Measurements from ENCODE around the gene FABP7. TPM values are rescaled to one million over a fixed set of nuclear protein-coding genes. Genes with fewer than 3 reads are reported as not detected.

The FABP7 gene
- total and polyA plus RNA-seq, 2 of the 13 experiments (the other 11 are each of a cell fraction or from before 2014, with no cell fraction given) = not detected

DNA sequence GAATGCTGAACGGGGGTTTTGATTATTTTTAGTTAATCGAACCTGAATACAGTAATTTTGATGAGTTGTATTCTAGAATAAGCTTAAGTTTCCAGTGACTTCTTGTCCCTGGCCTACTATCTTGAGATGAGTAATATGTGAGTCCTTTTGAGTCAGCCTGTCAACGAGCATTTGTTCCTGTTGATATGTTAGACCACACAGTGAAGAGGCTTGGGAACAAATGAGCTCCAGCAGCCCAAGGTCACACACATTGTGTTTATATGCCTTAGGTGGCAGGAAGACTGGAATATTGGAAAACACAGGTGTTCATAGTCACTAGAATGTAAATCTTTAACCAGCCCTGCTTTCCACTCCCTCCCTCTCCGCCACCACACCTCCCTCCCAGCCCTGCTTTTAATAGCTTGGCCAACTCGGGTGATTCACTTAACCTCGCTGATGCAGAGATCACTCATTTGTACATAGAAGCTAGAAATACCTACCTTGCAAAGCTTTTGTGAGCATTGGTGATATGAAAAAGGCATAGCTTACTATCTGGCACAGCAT lies 18.7 kb downstream of the FABP7 start (continued):
- TF ChIP-seq MYNN (CRISPR knock-in tag; IDR thresholded peaks at IDR 0.05; ENCODE audit: low read depth) (no peak), PHF5A (CRISPR knock-in tag; IDR thresholded peaks at IDR 0.05; ENCODE audit: low read depth, unreplicated experiment) (peak; percentile 76), FLYWCH1 (CRISPR knock-in tag; IDR thresholded peaks at IDR 0.05) (no peak), ZNF552 (CRISPR knock-in tag; IDR thresholded peaks at IDR 0.05; ENCODE audit: borderline replicate concordance) (no peak), SRSF1 (optimal IDR thresholded peaks at IDR 0.05; ENCODE audit: low read depth, low read length) (no peak), ZSCAN21 (CRISPR knock-in tag; IDR thresholded peaks at IDR 0.05; ENCODE audit: borderline replicate concordance) (peak; percentile 69; the same call in 1 of the 2 replicates), ZNF550 (CRISPR knock-in tag; IDR thresholded peaks at IDR 0.05; ENCODE audit: borderline replicate concordance) (no peak), ZNF230 (CRISPR knock-in tag; IDR thresholded peaks at IDR 0.05) (no peak), CBX2 (IDR thresholded peaks at IDR 0.05; ENCODE audit: low read depth, low read length) (no peak), CBX2 (CRISPR knock-in tag; IDR thresholded peaks at IDR 0.05; ENCODE audit: low read depth) (no peak), ZNF546 (CRISPR knock-in tag; conservative IDR thresholded peaks at IDR 0.05) (no peak), SNRNP70 (IDR thresholded peaks at IDR 0.05; ENCODE audit: low read depth, low read length) (no peak), ZFYVE20 (CRISPR knock-in tag; IDR thresholded peaks at IDR 0.05; ENCODE audit: borderline replicate concordance, low read depth) (no peak), ZNF296 (CRISPR knock-in tag; conservative IDR thresholded peaks at IDR 0.05) (no peak), TAF1 (CRISPR knock-in tag; IDR thresholded peaks at IDR 0.05) (no peak), ZMYM3 (CRISPR knock-in tag; IDR thresholded peaks at IDR 0.05) (peak; percentile 59; the same call in 1 of the 2 replicates), IKZF4 (CRISPR knock-in tag; IDR thresholded peaks at IDR 0.05; ENCODE audit: borderline replicate concordance, low read depth, not compliant biosample characterization) (no peak), HMG20B (CRISPR knock-in tag; conservative IDR thresholded peaks at IDR 0.05) (no peak), ZNF672 (CRISPR knock-in tag; IDR thresholded peaks at IDR 0.05) (no peak)
- TF ChIP-seq, protein P1, sequence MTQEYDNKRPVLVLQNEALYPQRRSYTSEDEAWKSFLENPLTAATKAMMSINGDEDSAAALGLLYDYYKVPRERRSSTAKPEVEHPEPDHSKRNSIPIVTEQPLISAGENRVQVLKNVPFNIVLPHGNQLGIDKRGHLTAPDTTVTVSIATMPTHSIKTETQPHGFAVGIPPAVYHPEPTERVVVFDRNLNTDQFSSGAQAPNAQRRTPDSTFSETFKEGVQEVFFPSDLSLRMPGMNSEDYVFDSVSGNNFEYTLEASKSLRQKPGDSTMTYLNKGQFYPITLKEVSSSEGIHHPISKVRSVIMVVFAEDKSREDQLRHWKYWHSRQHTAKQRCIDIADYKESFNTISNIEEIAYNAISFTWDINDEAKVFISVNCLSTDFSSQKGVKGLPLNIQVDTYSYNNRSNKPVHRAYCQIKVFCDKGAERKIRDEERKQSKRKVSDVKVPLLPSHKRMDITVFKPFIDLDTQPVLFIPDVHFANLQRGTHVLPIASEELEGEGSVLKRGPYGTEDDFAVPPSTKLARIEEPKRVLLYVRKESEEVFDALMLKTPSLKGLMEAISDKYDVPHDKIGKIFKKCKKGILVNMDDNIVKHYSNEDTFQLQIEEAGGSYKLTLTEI (CRISPR knock-in tag; conservative IDR thresholded peaks at IDR 0.05) = no peak
- TF ChIP-seq, protein P2, sequence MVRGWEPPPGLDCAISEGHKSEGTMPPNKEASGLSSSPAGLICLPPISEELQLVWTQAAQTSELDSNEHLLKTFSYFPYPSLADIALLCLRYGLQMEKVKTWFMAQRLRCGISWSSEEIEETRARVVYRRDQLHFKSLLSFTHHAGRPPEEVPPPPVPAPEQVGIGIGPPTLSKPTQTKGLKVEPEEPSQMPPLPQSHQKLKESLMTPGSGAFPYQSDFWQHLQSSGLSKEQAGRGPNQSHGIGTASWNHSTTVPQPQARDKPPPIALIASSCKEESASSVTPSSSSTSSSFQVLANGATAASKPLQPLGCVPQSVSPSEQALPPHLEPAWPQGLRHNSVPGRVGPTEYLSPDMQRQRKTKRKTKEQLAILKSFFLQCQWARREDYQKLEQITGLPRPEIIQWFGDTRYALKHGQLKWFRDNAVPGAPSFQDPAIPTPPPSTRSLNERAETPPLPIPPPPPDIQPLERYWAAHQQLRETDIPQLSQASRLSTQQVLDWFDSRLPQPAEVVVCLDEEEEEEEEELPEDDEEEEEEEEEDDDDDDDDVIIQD (CRISPR knock-in tag; IDR thresholded peaks at IDR 0.05; ENCODE audit: low read depth) = peak; percentile 94
- TF ChIP-seq, protein P3, sequence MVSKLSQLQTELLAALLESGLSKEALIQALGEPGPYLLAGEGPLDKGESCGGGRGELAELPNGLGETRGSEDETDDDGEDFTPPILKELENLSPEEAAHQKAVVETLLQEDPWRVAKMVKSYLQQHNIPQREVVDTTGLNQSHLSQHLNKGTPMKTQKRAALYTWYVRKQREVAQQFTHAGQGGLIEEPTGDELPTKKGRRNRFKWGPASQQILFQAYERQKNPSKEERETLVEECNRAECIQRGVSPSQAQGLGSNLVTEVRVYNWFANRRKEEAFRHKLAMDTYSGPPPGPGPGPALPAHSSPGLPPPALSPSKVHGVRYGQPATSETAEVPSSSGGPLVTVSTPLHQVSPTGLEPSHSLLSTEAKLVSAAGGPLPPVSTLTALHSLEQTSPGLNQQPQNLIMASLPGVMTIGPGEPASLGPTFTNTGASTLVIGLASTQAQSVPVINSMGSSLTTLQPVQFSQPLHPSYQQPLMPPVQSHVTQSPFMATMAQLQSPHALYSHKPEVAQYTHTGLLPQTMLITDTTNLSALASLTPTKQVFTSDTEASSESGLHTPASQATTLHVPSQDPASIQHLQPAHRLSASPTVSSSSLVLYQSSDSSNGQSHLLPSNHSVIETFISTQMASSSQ (IDR thresholded peaks at IDR 0.05; ENCODE audit: low read depth) = peak; percentile 95
- TF ChIP-seq, protein P3 (CRISPR knock-in tag; IDR thresholded peaks at IDR 0.05; ENCODE audit: borderline replicate concordance) = peak; percentile 95
